Parathyroid adenoma (tissue), 2 donors: Measurements from ENCODE around the gene CFB.

ENCODE experiments used
- H2AFZ ChIP-seq: fragments of 300-600 bp; sonication (generic); one replicate; pipeline ENCODE4 v1.7.0; 2017; ENCODE audit warnings: antibody characterized with exemption, mild to moderate bottlenecking
- H3K27ac ChIP-seq: fragments of 300-600 bp; sonication (generic); one replicate; pipeline ENCODE4 v1.7.0; 2017
- H3K27me3 ChIP-seq: fragments of 300-600 bp; sonication (generic); one replicate; pipeline ENCODE4 v1.7.0; 2017; ENCODE audit warnings: low read length; ENCODE audit not compliant: control insufficient read depth, insufficient read depth
- H3K36me3 ChIP-seq: fragments of 300-600 bp; sonication (generic); one replicate; pipeline ENCODE4 v1.7.0; 2017; ENCODE audit warnings: low read length; ENCODE audit not compliant: control insufficient read depth, insufficient read depth
- H3K4me1 ChIP-seq: fragments of 300-600 bp; sonication (generic); one replicate; pipeline ENCODE4 v1.7.0; 2017; ENCODE audit warnings: control low read depth
- H3K4me2 ChIP-seq: fragments of 300-600 bp; sonication (generic); one replicate; pipeline ENCODE4 v1.7.0; 2017; ENCODE audit warnings: low read length
- H3K4me3 ChIP-seq: fragments of 300-600 bp; sonication (generic); one replicate; pipeline ENCODE4 v1.7.0; 2017; ENCODE audit warnings: low read depth, low read length
- H3K79me2 ChIP-seq: fragments of 300-600 bp; sonication (generic); one replicate; pipeline ENCODE4 v1.7.0; 2017; ENCODE audit warnings: control low read depth
- H3K9ac ChIP-seq: fragments of 300-600 bp; sonication (generic); one replicate; pipeline ENCODE4 v1.7.0; 2017; ENCODE audit warnings: mild to moderate bottlenecking
- H3K9me3 ChIP-seq: fragments of 300-600 bp; sonication (generic); one replicate; pipeline ENCODE4 v1.7.0; 2017; ENCODE audit warnings: low read length; ENCODE audit not compliant: control insufficient read depth
- CTCF ChIP-seq: fragments of 300-600 bp; sonication (generic); IDR thresholded peaks from one replicate; pipeline ENCODE4 v1.7.0; 2017; ENCODE audit warnings: antibody characterized with exemption, mild to moderate bottlenecking
- donor health status: primary hyperparathyroidism.

CFB gene

DNA sequence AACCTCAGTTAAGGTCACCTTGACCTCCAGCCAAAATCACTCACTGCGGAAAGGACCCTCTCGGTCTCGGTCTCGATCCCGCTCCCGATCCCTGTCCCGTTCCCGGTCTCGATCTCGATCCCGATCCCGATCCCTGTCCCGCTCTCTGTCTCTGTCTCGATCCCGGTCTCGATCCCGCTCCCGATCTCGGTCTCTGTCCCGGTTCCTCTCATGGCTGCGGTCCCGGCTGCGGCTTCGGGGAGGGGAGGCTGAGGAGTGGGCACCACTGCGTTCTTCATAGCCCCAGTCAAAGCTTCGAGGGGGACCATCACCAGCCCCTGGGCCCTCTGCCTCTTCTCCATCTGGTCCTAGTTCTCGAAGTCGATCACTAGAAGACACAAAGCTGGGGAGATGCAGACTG lies 8.6 kb downstream of the CFB start:
- Histone ChIP-seq H3K27me3 (no peaks in the 10 kb centered on the region), H3K9me3 (no peaks in the 10 kb centered on the region), H3K4me1 (peaks cover 28% of the 10 kb centered on the region), H3K4me3 (no peak overlapping the region), H3K27ac (no peak overlapping the region), H3K79me2 (peaks cover 11% of the 10 kb centered on the region), H3K36me3 (no peaks in the 10 kb centered on the region), H3K4me2 (no peak overlapping the region), H3K9ac (no peak overlapping the region), H2AFZ (no peak overlapping the region)
- TF ChIP-seq CTCF, result no peak

- H3K4me1 ChIP-seq, result peaks cover 15% of the 10 kb centered on the region
- no peak overlapping the region for H2AFZ ChIP-seq
- no peak for TF ChIP-seq CTCF
- no peak overlapping the region for H3K27ac ChIP-seq
- no peaks in the 10 kb centered on the region for H3K27me3 ChIP-seq
- H3K4me2 ChIP-seq, result no peak overlapping the region
- H3K9ac ChIP-seq, result no peak overlapping the region
- H3K36me3 ChIP-seq, result no peaks in the 10 kb centered on the region
- H3K79me2 ChIP-seq, result peaks cover 11% of the 10 kb centered on the region
- no peaks in the 10 kb centered on the region for H3K9me3 ChIP-seq
- H3K4me3 ChIP-seq, result no peak overlapping the region
Measured at GRCh38 chr6:31956796-31957195, 10.9 kb downstream of the CFB start.

DNA sequence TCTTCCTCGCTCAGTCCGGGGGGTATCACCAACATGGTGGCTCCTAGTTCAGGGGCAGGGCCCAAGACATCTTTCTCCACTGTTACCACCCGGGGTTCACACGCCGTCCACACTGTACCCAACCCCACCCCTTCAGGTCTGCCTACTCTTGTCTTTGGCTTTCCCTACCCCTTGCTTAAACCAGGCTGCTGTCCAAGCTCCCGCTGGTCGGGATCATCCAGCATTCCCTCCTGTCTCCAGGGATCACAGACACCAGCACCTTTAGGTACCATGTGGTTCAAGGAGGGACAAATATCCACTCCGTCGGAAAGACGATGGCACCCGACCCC lies 12.5 kb downstream of the CFB start:
- H3K27me3 ChIP-seq, result no peaks in the 10 kb centered on the region

DNA sequence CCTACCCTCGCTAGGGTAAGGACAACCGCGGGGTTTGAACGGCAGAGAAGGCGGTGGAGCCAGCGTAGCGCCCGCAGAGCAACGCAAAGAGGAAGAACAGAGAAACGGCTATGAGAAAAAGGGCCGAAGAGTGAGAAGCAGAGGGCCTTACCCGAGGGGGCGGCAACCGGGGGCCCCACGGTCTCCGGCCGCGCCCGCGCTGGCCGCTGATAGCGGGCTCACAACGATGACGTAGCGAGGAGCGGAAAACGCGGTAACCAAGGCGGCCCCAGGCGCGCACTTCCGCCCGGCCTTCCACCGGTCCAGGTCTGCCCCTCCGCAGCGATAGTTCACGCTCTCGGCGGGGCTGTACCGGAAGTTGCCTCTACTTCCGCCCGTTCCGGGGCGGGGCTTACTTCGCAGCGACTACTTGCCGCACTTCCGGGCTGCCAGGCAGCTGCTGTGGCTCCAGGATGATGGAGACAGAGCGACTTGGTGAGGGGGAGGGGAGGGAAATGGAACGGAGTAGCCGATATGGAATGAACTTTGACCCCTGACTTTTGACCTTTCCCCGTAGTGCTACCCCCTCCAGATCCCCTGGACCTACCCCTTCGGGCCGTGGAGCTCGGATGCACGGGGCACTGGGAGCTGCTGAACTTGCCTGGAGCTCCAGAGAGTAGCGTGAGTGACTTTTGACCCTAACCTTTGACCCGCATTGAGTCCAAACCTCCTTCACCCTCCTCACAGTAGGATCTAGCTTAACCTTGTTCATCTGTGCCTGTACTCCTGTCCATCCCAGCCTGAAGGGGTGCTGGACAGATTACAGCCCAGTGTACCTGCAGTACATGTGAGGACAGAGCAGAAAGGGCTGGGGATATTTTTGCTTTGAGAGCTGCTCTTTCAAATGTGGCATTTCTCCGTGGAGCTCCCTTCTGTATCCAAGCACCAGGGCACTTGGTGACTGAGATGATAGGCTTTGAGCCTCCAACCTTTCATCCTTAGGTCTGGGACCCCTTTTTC lies 13.1 kb downstream of the CFB start, which contains the start of the genes NELFE and SKIC2:
Gene NELFE, minus strand, starts transcription at position 231 of the 999 bp plus-strand sequence. CDS start 525 bp downstream, outside the sequence.
Gene SKIC2, plus strand, starts transcription at position 435 of the 999 bp plus-strand sequence. Its CDS starts 18 bp downstream, at position 453.
- Histone ChIP-seq H3K27me3 (no peaks in the 10 kb centered on the region), H3K79me2 (peaks cover 11% of the 10 kb centered on the region), H3K27ac (peak within 1 kb of the TSS; percentile 90), H3K9ac (peak within 1 kb of the TSS; percentile 93), H3K4me2 (peak within 1 kb of the TSS; percentile 90), H3K4me1 (peaks cover 9% of the 10 kb centered on the region), H3K9me3 (no peaks in the 10 kb centered on the region), H3K4me3 (peak within 1 kb of the TSS; percentile 89), H2AFZ (peak within 1 kb of the TSS; percentile 96), H3K36me3 (no peaks in the 10 kb centered on the region)
- TF ChIP-seq CTCF, result no peak

More for the DNA sequence above, 12.5 kb downstream of the CFB start:
- H2AFZ ChIP-seq, result peak overlapping the region; percentile 96
- H3K27ac ChIP-seq, result peak overlapping the region; percentile 90
- peak overlapping the region; percentile 89 for H3K4me3 ChIP-seq
- H3K79me2 ChIP-seq, result peaks cover 11% of the 10 kb centered on the region
- H3K36me3 ChIP-seq, result no peaks in the 10 kb centered on the region
- TF ChIP-seq CTCF, result no peak
- H3K4me2 ChIP-seq, result peak overlapping the region; percentile 90
- peaks cover 9% of the 10 kb centered on the region for H3K4me1 ChIP-seq
- H3K9ac ChIP-seq, result peak overlapping the region; percentile 93
- no peaks in the 10 kb centered on the region for H3K9me3 ChIP-seq
